Heart left ventricle (tissue), 16 donors: Measurements from ENCODE around the gene PNPO. TPM values are rescaled to one million over a fixed set of nuclear protein-coding genes. Genes with fewer than 3 reads are reported as not detected.

ENCODE experiments used
- ATAC-seq, 4 donors: fragments of 200-7000 bp; cut with Tn5 transposase; one replicate each; pipeline ENCODE4 v1.9.1; 2020 to 2022; ENCODE audit warnings: moderate library complexity in 4 of 4, mild to moderate bottlenecking in 3 of 4, moderate number of reproducible peaks in 1 of 4
- DNase-seq, 5 donors: peaks; one replicate each; pipeline ENCODE4 v3.0.0-alpha.2; 2020
- H3K27ac ChIP-seq, 12 donors: fragments of 200-600 bp; sonication (generic) in 4 of 12; one replicate each; pipeline versions ENCODE4 v1.5.0 to v1.8.0; 2016 to 2022; ENCODE audit warnings: mild to moderate bottlenecking in 2 of 12
- H3K27me3 ChIP-seq, 9 donors: fragments of 200-600 bp; sonication (generic) in 2 of 9; one replicate each; pipeline versions ENCODE4 v1.5.1 to v1.8.0; 2016 to 2022; ENCODE audit warnings: mild to moderate bottlenecking in 3 of 9
- H3K36me3 ChIP-seq, 9 donors: fragments of 200-600 bp; sonication (generic) in 2 of 9; one replicate each; pipeline versions ENCODE4 v1.5.0 to v1.8.0; 2018 to 2022; ENCODE audit warnings: mild to moderate bottlenecking in 2 of 9
- H3K4me1 ChIP-seq, 12 donors: fragments of 200-600 bp; sonication (generic) in 4 of 12; one replicate each; pipeline versions ENCODE4 v1.5.0 to v1.8.0; 2016 to 2022; ENCODE audit warnings: mild to moderate bottlenecking in 3 of 12
- H3K4me3 ChIP-seq, 12 donors: fragments of 200-600 bp; sonication (generic) in 4 of 12; one replicate each; pipeline versions ENCODE4 v1.5.0 to v1.8.0; 2017 to 2022; ENCODE audit warnings: mild to moderate bottlenecking in 9 of 12, moderate library complexity in 4 of 12
- H3K9me3 ChIP-seq, 12 donors: fragments of 200-600 bp; sonication (generic) in 4 of 12; one replicate each; pipeline versions ENCODE4 v1.5.0 to v1.8.0; 2016 to 2022; ENCODE audit warnings: mild to moderate bottlenecking in 1 of 12
- CTCF ChIP-seq, 12 donors: fragments of 200-600 bp; sonication (generic) in 4 of 12; IDR thresholded peaks; one replicate each; pipeline versions ENCODE4 v1.5.0 to v1.8.0; 2018 to 2022; ENCODE audit warnings: antibody characterized with exemption in 12 of 12, mild to moderate bottlenecking in 5 of 12
- POLR2A ChIP-seq, 2 donors: fragments of 450-650 bp; IDR thresholded peaks; one replicate each; pipeline ENCODE4 v1.6.1; 2017; ENCODE audit warnings: antibody characterized with exemption in 2 of 2, mild to moderate bottlenecking in 2 of 2, moderate library complexity in 2 of 2
- WGBS, 4 donors: extraction: QIAGEN DNeasy Blood & Tissue Kit in 2 of 4; methylation state at CpG; one replicate each; pipeline versions ENCODE4 v1.1.5 to v1.1.7; 2013 to 2018; 5-methylcytosine and 5-hydroxymethylcytosine counted together
- intact Hi-C, 10 donors: fragments of 100-400 bp; cut with DNase I; formaldehyde crosslinking; loops; one replicate each; pipeline versions ENCODE4 v1.11.1 to v1.14.2; 2022
- polyA plus RNA-seq, 2 donors: library from polyadenylated mRNA; stranded (reverse); fragments of 200-250 nt; gene quantifications; one replicate each; pipeline ENCODE4 v1.2.3, GENCODE V29; 2013
- total RNA-seq, 9 donors: library from RNA; depleted of rRNA in 2 of 9; stranded (reverse); fragments of >200 nt in 2 of 9; fragmentation: NEBNext Ultra II Directional in 3 of 9; extraction: Animal tissue kit (Norgen Biotek cat#: 25700) in 3 of 9; gene quantifications; one replicate each; pipeline versions ENCODE4 v1.1.0 to v1.2.4, GENCODE V29; 2016 to 2023
- donor health status: ischemic (EF 13 %, LVEDD 7.1; RV severe dilation, severe dysfunction).
- donor health status: healthy with polysubstance abuse.
- donor health status: DM: no; HTN: yes; CAD: no.
- donor health status: DM: no; HTN: no; CAD: no.
- donor health status: ischemic (EF 25% LVEDD 6.9; RV normal size, moderate dysfunction).
- donor health status: ischemic (EF 25% LVEDD 5.7; RV mildly dilated, moderate dysfunction).
- donor health status: healthy.
- donor health status: DM: yes; HTN: yes; CAD: no.
- donor health status: ischemic (EF 35%, LVEDD 5.7; RV mildly dilated, moderate dysfunction).
- donor health status: nonischemic (EF 11% LVEDD 7.7; RV severe dilation, severe dysfunction).
- donor health status: DM: yes; HTN: yes; CAD: no.
- donor health status: PGD.
- donor health status: ischemic (EF 29% LVEDD 5.4; RV normal size, mild dysfunction).
- donor health status: nonischemic (EF 23%, LVEDD 6.1; RV moderate dilation, normal function).

Gene PNPO
- total and polyA plus RNA-seq, 11 donors: 12.6 to 45.0 (median 29.7) TPM

DNA sequence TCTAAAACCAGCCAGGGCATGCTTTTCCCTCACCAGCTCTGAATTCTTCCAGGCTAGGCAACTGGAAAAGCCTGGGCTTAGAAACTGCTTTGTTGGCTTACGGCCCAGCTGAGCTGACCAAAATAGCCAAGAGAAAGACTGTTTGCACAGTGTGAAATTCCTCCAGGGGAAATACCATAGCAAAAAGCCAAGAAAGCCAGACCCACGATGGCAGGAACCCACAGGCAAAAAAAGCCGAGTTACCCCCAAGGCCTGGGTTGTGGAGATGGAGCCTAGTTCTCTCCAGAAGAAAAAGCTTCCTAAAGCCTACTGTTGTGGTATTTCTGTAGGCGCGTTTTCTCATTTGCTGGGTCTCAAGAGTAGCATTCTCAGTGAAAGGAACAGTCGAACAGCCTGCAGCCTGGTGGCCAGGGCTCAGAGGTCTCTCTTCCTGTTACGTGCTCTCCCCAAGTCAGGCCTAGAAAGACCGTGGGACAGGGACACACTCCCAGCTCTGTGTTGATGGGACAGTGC lies 36.1 kb upstream of the PNPO start:
- Histone ChIP-seq H3K27ac (peak overlapping the region; percentile 87 to 97 (median 93)), H3K4me3 (peak overlapping the region in 3 of 12 donors; percentile 1 to 16 (median 6)), H3K4me1 (peaks cover 16 to 97% (median 80%) of the 10 kb centered on the region in 12 donors), H3K36me3 (peaks cover 0 to 5% (median 0%) of the 10 kb centered on the region in 9 donors), H3K27me3 (no peaks in the 10 kb centered on the region), H3K9me3 (no peaks in the 10 kb centered on the region)
- TF ChIP-seq CTCF (IDR thresholded peaks at IDR 0.05): no peak
- TF ChIP-seq POLR2A (IDR thresholded peaks at IDR 0.05): no peak
- 0 to 11% (median 7%) methylated on average over 6 to 8 of the region's 8 CpGs for WGBS, 4 donors
- peak; percentile 77 to 89 (median 86) for DNase-seq
- ATAC-seq: peak; percentile 83 to 88 (median 86)
- intact Hi-C loops: loop anchor here in 3 of 10 donors (5.0 kb wide), 1 partner anchor 37 kb away; the partner anchor contains the start of gene PNPO (in 3 of the 3)

DNA sequence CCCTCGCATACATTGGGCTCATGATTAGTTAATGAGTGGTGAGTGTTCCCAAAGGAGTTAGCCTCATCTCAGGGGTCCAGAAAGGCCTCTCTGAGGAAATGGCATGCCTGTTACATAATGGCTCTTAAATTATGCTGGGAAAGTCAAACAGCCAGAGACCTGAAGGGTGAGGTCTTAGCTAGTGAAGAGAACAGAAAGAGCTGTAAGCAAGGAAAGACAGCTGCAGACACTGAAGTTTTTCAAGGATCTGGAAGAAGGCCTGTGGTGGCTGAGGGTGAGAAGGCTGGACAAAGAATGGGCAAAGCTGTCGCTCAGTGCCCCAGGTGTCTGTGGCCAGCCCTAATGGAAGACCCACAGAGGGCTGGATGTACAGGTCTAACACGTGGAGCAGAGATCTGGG lies 34.9 kb upstream of the PNPO start:
- intact Hi-C loops: loop anchor here in 3 of 10 donors (5.0 kb wide), 1 partner anchor 36 kb away; the partner anchor contains the start of gene PNPO (in 3 of the 3)
- Histone ChIP-seq H3K4me1 (peaks cover 16 to 86% (median 68%) of the 10 kb centered on the region in 12 donors), H3K9me3 (no peaks in the 10 kb centered on the region), H3K27ac (peak overlapping the region; percentile 87 to 97 (median 93)), H3K4me3 (no peak overlapping the region), H3K36me3 (peaks cover 0 to under 1% (median 0%) of the 10 kb centered on the region in 9 donors), H3K27me3 (no peaks in the 10 kb centered on the region)
- no peak for ATAC-seq
- DNase-seq: no peak
- 76 to 94% (median 82%) methylated on average over 2 to 3 of the region's 3 CpGs for WGBS, 4 donors
- TF ChIP-seq POLR2A (IDR thresholded peaks at IDR 0.05) (no peak), CTCF (IDR thresholded peaks at IDR 0.05) (no peak)

- ATAC-seq (peak in 3 of 4 donors; percentile 18 to 26 (median 23)), DNase-seq (no peak)
- H3K4me3 ChIP-seq: peak overlapping the region in 7 of 12 donors; percentile 11 to 38 (median 28)
- H3K27me3 ChIP-seq: no peaks in the 10 kb centered on the region
- peaks cover 16 to 70% (median 61%) of the 10 kb centered on the region in 12 donors for H3K4me1 ChIP-seq
- WGBS, 4 donors: 26 to 45% (median 34%) methylated on average over 8 of the region's 8 CpGs
- TF ChIP-seq POLR2A (IDR thresholded peaks at IDR 0.05) (no peak), CTCF (IDR thresholded peaks at IDR 0.05) (no peak)
- no peaks in the 10 kb centered on the region for H3K9me3 ChIP-seq
- peak overlapping the region; percentile 41 to 97 (median 93) for H3K27ac ChIP-seq
- intact Hi-C loops: loop anchor here in 3 of 10 donors (5.0 kb wide), 1 partner anchor 34 kb away; the partner anchor contains the start of gene PNPO (in 3 of the 3)
- peaks cover 0 to 4% (median 0%) of the 10 kb centered on the region in 9 donors for H3K36me3 ChIP-seq
Observed at GRCh38 chr17:47907932-47908562, 33.3 kb upstream of the PNPO start.

- 97 to 99% (median 98%) methylated on average over 2 of the region's 2 CpGs for WGBS, 4 donors
- TF ChIP-seq CTCF (IDR thresholded peaks at IDR 0.05) (no peak), POLR2A (IDR thresholded peaks at IDR 0.05) (no peak)
- H3K4me1 ChIP-seq: peaks cover 6 to 57% (median 36%) of the 10 kb centered on the region in 12 donors
- no peaks in the 10 kb centered on the region for H3K9me3 ChIP-seq
- no peak overlapping the region for H3K27ac ChIP-seq
- intact Hi-C loops: no loop called here
- no peak for DNase-seq
- H3K27me3 ChIP-seq: no peaks in the 10 kb centered on the region
- peaks cover 0 to 27% (median 10%) of the 10 kb centered on the region in 9 donors for H3K36me3 ChIP-seq
- ATAC-seq: no peak
- H3K4me3 ChIP-seq: no peak overlapping the region
Observed at GRCh38 chr17:47913050-47913449, 28.3 kb upstream of the PNPO start.
